Embryonic facial prominence (tissue), 1 donor: ENCODE results near the gene ANKRD10.
A peak's percentile ranks its signal among the peaks of the same experiment; 100 is the strongest.

ENCODE experiments used
- DNase-seq: peaks from one replicate; pipeline ENCODE4 v3.0.0-alpha.2; 2016; ENCODE audit errors: extremely low spot score

Gene ANKRD10

GRCh38 chr13:110914331-110915056 lies 375 bp downstream of the ANKRD10 start:
- DNase-seq = peak; percentile 32

GRCh38 chr13:110914081-110914330 lies 863 bp downstream of the ANKRD10 start:
- no peak for DNase-seq

- no peak for DNase-seq
Observed at GRCh38 chr13:110913322-110914080, 1.4 kb downstream of the ANKRD10 start.

- no peak for DNase-seq
Observed at GRCh38 chr13:110912651-110913051, 2.2 kb downstream of the ANKRD10 start.

- DNase-seq = no peak
Observed at GRCh38 chr13:110911880-110912279, 3.0 kb downstream of the ANKRD10 start.

- no peak for DNase-seq
Observed at GRCh38 chr13:110910013-110910890, 4.6 kb downstream of the ANKRD10 start.

GRCh38 chr13:110907951-110908898 lies 6.6 kb downstream of the ANKRD10 start:
- no peak for DNase-seq

GRCh38 chr13:110907301-110907700 lies 7.6 kb downstream of the ANKRD10 start:
- DNase-seq = no peak

GRCh38 chr13:110904748-110905147 lies 10.1 kb downstream of the ANKRD10 start:
- DNase-seq = no peak

GRCh38 chr13:110902370-110902769 lies 12.5 kb downstream of the ANKRD10 start:
- DNase-seq = no peak

GRCh38 chr13:110897521-110897920 lies 17.3 kb downstream of the ANKRD10 start:
- no peak for DNase-seq

GRCh38 chr13:110897014-110897413 lies 17.9 kb downstream of the ANKRD10 start:
- DNase-seq = no peak

- no peak for DNase-seq
Observed at GRCh38 chr13:110894086-110894485, 20.8 kb downstream of the ANKRD10 start.

GRCh38 chr13:110893571-110893970 lies 21.3 kb downstream of the ANKRD10 start:
- no peak for DNase-seq

- DNase-seq = no peak
Observed at GRCh38 chr13:110890279-110891165, 24.3 kb downstream of the ANKRD10 start.

- no peak for DNase-seq
Observed at GRCh38 chr13:110888390-110888789, 26.5 kb downstream of the ANKRD10 start.

GRCh38 chr13:110887597-110888333 lies 27.1 kb downstream of the ANKRD10 start:
- DNase-seq = no peak

GRCh38 chr13:110886870-110887596 lies 27.8 kb downstream of the ANKRD10 start:
- DNase-seq = no peak
